DOHH2 (cell line): ENCODE results near the gene REL.
"Not testable (repeated sequence)": the region's sequence is repeated elsewhere in the genome, so short reads cannot be mapped to it uniquely, and the experiment has no call there.

Experiments
- H3F3A ChIP-seq: fragments of 200-600 bp; sonication (generic), shearing (Covaris generic); 2 replicates; pipeline ENCODE4 v1.6.0; 2016; ENCODE audit warnings: antibody characterized with exemption, mild to moderate bottlenecking; ENCODE audit not compliant: control insufficient read depth, insufficient read depth
- H3K27ac ChIP-seq: fragments of 200-600 bp; sonication (generic); 2 replicates; pipeline ENCODE4 v1.5.1; 2014; ENCODE audit warnings: low read depth, mild to moderate bottlenecking, low read length, moderate library complexity
- H3K27me3 ChIP-seq: fragments of 200-600 bp; sonication (generic); 2 replicates; pipeline ENCODE4 v1.6.1; 2014; ENCODE audit warnings: mild to moderate bottlenecking, low read length, mixed read lengths; ENCODE audit not compliant: control insufficient read depth
- H3K36me3 ChIP-seq: fragments of 200-600 bp; sonication (generic); 2 replicates; pipeline ENCODE4 v1.6.1; 2014; ENCODE audit warnings: mild to moderate bottlenecking, low read length, moderate library complexity, mixed read lengths; ENCODE audit not compliant: control insufficient read depth
- H3K4me1 ChIP-seq: fragments of 200-600 bp; sonication (generic); 2 replicates; pipeline ENCODE4 v1.6.1; 2014; ENCODE audit warnings: mild to moderate bottlenecking, low read length, mixed read lengths; ENCODE audit not compliant: control insufficient read depth
- H3K4me2 ChIP-seq: fragments of 200-600 bp; sonication (generic); 2 replicates; pipeline ENCODE4 v1.6.0; 2014; ENCODE audit warnings: mild to moderate bottlenecking, low read length, moderate library complexity
- H3K4me3 ChIP-seq: fragments of 200-600 bp; sonication (generic); 2 replicates; pipeline ENCODE4 v1.5.1; 2014; ENCODE audit warnings: mild to moderate bottlenecking, low read length, mixed read lengths
- H3K79me2 ChIP-seq: fragments of 200-600 bp; sonication (generic); 2 replicates; pipeline ENCODE4 v1.6.1; 2014; ENCODE audit warnings: mild to moderate bottlenecking, low read length, mixed read lengths; ENCODE audit not compliant: control insufficient read depth
- H3K9me2 ChIP-seq: fragments of 200-600 bp; sonication (generic); replicated peaks from 2 replicates; pipeline ENCODE4 v1.6.1; 2014; ENCODE audit warnings: mild to moderate bottlenecking, low read length, mixed read lengths; ENCODE audit not compliant: control insufficient read depth
- H3K9me3 ChIP-seq: fragments of 200-600 bp; sonication (generic); 2 replicates; pipeline ENCODE4 v1.6.1; 2014; ENCODE audit warnings: antibody characterized with exemption, low read length, mixed read lengths; ENCODE audit not compliant: control insufficient read depth, insufficient read depth
- H4K20me1 ChIP-seq: fragments of 200-600 bp; sonication (generic); 2 replicates; pipeline ENCODE4 v1.6.0; 2014; ENCODE audit warnings: low read depth, mild to moderate bottlenecking, antibody characterized with exemption, low read length, moderate library complexity; ENCODE audit not compliant: control insufficient read depth, insufficient read depth
- CTCF ChIP-seq: fragments of 200-600 bp; sonication (generic); IDR thresholded peaks from one replicate; pipeline ENCODE4 v1.5.1; 2014; ENCODE audit warnings: antibody characterized with exemption, mild to moderate bottlenecking, low read depth, low read length; ENCODE audit not compliant: poor library complexity, severe bottlenecking
- EZH2phosphoT487 ChIP-seq: fragments of 200-600 bp; sonication (generic); IDR thresholded peaks from 2 replicates; pipeline ENCODE4 v1.6.1; 2017; ENCODE audit warnings: borderline replicate concordance, mild to moderate bottlenecking, antibody characterized with exemption, low read length, moderate library complexity, mixed read lengths

REL gene

GRCh38 chr2:60857056-60857455 lies 24.3 kb upstream of the REL start:
- no peak for TF ChIP-seq EZH2phosphoT487
- TF ChIP-seq CTCF, result no peak
- no peaks in the 10 kb centered on the region for H3K79me2 ChIP-seq

GRCh38 chr2:60858897-60859311 lies 22.5 kb upstream of the REL start:
- no peak overlapping the region for H3K27ac ChIP-seq
- H3K36me3 ChIP-seq, result 0 out of 2 replicates have a peak, but pooled peaks cover 2% of the 10 kb centered on the region
- H3K27me3 ChIP-seq, result no peaks in the 10 kb centered on the region
- H3K4me2 ChIP-seq, result no peak overlapping the region
- TF ChIP-seq EZH2phosphoT487 (no peak), CTCF (no peak)
- 0 out of 2 replicates have a peak, but pooled peaks cover 3% of the 10 kb centered on the region for H3F3A ChIP-seq
- H3K4me3 ChIP-seq, result no peak overlapping the region
- no peaks in the 10 kb centered on the region for H3K9me2 ChIP-seq
- H3K79me2 ChIP-seq, result no peaks in the 10 kb centered on the region
- no peaks in the 10 kb centered on the region for H4K20me1 ChIP-seq
- H3K9me3 ChIP-seq, result no peaks in the 10 kb centered on the region
- H3K4me1 ChIP-seq, result peaks cover 56% of the 10 kb centered on the region

More at GRCh38 chr2:60857056-60857455, 24.3 kb upstream of the REL start:
- Histone ChIP-seq H3K27ac (no peak overlapping the region), H3F3A (0 out of 2 replicates have a peak, but pooled peaks cover 3% of the 10 kb centered on the region), H3K4me2 (peak overlapping the region; percentile 13), H3K27me3 (no peaks in the 10 kb centered on the region), H4K20me1 (no peaks in the 10 kb centered on the region), H3K36me3 (no peaks in the 10 kb centered on the region), H3K9me3 (no peaks in the 10 kb centered on the region), H3K4me1 (peaks cover 52% of the 10 kb centered on the region), H3K9me2 (no peaks in the 10 kb centered on the region), H3K4me3 (no peak overlapping the region)

GRCh38 chr2:60861736-60862135 lies 19.6 kb upstream of the REL start:
- Histone ChIP-seq H3K4me3 (peak overlapping the region; percentile 1; the same call in 1 of the 2 replicates), H3K9me3 (peaks cover 13% of the 10 kb centered on the region), H3K27ac (no peak overlapping the region), H3K4me2 (peak overlapping the region; percentile 40), H3K27me3 (no peaks in the 10 kb centered on the region), H3K36me3 (peaks cover 22% of the 10 kb centered on the region), H3K79me2 (no peaks in the 10 kb centered on the region; the same call in 1 of the 2 replicates), H3F3A (peaks cover 9% of the 10 kb centered on the region; the same call in 1 of the 2 replicates), H3K9me2 (no peaks in the 10 kb centered on the region), H3K4me1 (peaks cover 63% of the 10 kb centered on the region), H4K20me1 (no peaks in the 10 kb centered on the region)
- no peak for TF ChIP-seq EZH2phosphoT487
- no peak for TF ChIP-seq CTCF

- Histone ChIP-seq H4K20me1 (no peaks in the 10 kb centered on the region), H3F3A (peaks cover 18% of the 10 kb centered on the region), H3K79me2 (peaks cover 4% of the 10 kb centered on the region), H3K9me3 (peaks cover 13% of the 10 kb centered on the region), H3K9me2 (no peaks in the 10 kb centered on the region), H3K27ac (peak overlapping the region; percentile 40), H3K27me3 (no peaks in the 10 kb centered on the region), H3K36me3 (peaks cover 29% of the 10 kb centered on the region), H3K4me3 (peak overlapping the region; percentile 1; the same call in 1 of the 2 replicates), H3K4me2 (peak overlapping the region; percentile 40), H3K4me1 (peaks cover 63% of the 10 kb centered on the region)
- no peak for TF ChIP-seq CTCF
- TF ChIP-seq EZH2phosphoT487, result no peak
These were observed 18.7 kb upstream of the REL start for GRCh38 chr2:60862642-60863041.

GRCh38 chr2:60865361-60865760 lies 16.0 kb upstream of the REL start:
- not testable (repeated sequence) for H3K9me2 ChIP-seq, H3K27ac ChIP-seq, H3K27me3 ChIP-seq, H3K79me2 ChIP-seq, H3K4me3 ChIP-seq, H3K4me2 ChIP-seq, H4K20me1 ChIP-seq
- Histone ChIP-seq H3F3A (peaks cover 34% of the 10 kb centered on the region), H3K4me1 (peaks cover 77% of the 10 kb centered on the region), H3K36me3 (peaks cover 32% of the 10 kb centered on the region), H3K9me3 (peaks cover 13% of the 10 kb centered on the region)
